GM12873 (cell line): ENCODE results near the gene MON2.

Experiments used
- TF ChIP-seq, protein P1 (sequence below): IDR thresholded peaks from 2 replicates; pipeline ENCODE4 v1.5.1; 2012; ENCODE audit warnings: low read depth, mild to moderate bottlenecking, moderate library complexity, low read length, control low read depth; ENCODE audit not compliant: insufficient read depth; ENCODE audit errors: missing control alignments

The MON2 gene

DNA sequence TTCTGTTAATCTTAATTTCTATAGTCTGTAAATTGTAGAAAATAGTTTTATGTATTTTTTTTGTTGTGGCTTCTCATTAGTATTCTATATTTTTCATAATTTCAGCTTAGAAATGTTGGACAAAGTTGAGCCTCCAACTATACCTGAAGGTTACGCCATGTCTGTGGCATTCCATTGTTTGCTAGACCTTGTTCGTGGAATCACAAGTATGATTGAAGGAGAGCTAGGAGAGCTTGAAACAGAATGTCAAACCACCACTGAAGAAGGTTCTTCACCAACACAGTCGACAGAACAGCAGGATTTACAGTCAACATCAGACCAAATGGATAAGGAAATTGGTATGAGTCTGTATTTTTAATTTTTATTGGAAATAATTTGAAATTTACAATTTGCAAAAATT, 65.7 kb downstream of the MON2 start:
- TF ChIP-seq, protein P1, sequence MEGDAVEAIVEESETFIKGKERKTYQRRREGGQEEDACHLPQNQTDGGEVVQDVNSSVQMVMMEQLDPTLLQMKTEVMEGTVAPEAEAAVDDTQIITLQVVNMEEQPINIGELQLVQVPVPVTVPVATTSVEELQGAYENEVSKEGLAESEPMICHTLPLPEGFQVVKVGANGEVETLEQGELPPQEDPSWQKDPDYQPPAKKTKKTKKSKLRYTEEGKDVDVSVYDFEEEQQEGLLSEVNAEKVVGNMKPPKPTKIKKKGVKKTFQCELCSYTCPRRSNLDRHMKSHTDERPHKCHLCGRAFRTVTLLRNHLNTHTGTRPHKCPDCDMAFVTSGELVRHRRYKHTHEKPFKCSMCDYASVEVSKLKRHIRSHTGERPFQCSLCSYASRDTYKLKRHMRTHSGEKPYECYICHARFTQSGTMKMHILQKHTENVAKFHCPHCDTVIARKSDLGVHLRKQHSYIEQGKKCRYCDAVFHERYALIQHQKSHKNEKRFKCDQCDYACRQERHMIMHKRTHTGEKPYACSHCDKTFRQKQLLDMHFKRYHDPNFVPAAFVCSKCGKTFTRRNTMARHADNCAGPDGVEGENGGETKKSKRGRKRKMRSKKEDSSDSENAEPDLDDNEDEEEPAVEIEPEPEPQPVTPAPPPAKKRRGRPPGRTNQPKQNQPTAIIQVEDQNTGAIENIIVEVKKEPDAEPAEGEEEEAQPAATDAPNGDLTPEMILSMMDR = no peak

DNA sequence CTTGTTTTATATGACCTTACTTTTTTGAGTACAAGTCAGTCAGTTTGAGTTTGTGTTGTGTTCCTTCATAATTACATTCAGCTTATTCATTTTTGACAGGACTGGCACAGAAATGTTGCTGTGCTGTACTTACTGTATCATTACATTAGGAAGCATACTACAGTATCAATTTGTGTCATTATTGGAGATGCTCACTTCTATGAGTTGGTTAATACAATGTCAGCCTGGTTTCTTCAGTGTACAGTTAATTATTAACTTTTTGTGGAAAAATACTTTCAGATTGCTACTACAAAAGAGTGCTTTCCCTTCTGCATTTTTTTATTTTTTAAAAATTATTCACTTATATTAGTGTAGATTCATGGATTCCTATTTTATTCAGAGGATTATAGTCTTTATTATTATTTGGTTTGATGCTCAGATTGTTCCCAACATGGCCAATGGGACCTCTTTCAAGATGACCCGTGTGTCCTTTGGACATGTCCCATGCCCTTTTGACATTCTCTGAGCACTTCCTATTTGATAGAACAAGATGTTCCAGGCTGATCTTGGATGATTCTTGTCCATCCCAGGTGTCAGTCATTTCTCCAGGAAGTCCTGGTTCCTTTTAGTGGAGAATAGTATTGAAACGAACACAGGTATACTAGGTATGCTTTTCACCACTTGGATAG, 66.6 kb downstream of the MON2 start:
- TF ChIP-seq, protein P1 = no peak

DNA sequence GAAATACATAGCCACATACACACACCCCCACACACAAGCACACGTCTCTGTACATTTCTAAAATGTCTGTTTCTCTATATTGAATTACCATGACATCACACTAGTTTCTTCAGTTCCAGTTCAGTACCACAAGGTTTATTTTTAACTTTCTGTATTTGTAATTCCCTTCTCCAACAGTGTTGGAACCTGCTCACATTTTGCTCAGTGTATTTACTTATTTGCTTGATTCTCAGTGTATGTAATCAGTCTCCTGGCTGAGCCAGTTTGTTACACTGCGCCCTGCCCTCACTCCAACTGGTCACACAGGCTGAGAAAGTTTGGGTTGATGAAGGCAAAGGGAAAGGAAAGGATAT, 67.1 kb downstream of the MON2 start:
- TF ChIP-seq, protein P1 = no peak

DNA sequence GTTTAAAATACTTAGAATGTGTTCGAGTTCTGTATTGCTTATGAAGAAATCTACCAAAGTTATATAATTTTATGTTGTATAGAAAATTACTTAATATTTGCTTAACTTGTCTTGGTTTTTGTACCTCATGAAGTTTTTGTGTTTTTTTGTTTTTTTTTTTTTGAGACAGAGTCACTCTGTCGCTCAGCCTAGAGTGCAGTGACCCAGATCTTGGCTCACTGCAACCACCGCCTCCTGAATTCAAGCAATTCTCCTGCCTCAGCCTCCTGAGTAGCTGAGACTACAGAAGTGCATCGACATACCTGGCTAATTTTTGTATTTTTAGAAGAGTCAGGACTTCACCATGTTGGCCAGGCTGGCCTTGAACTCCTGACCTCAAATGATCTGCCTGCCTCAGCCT, 69.9 kb downstream of the MON2 start:
- TF ChIP-seq, protein P1 = no peak

DNA sequence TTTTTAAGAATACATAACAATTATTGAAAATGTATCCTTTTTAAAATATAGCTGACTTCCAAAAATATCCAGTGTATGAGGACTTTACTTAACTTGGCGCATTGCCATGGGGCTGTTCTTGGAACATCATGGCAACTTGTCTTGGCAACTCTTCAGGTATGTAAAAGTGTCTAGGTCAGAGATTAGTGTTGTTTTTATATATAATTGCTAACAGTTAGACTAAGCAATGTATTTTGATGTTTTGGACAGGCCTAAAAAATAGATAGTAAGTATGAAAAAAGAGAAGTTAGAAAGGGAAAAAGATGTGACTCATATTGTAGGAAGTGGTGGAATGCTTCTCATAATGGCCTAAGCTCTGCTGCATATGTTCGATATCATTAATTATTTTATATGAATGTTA, 70.9 kb downstream of the MON2 start:
- TF ChIP-seq, protein P1 = no peak

DNA sequence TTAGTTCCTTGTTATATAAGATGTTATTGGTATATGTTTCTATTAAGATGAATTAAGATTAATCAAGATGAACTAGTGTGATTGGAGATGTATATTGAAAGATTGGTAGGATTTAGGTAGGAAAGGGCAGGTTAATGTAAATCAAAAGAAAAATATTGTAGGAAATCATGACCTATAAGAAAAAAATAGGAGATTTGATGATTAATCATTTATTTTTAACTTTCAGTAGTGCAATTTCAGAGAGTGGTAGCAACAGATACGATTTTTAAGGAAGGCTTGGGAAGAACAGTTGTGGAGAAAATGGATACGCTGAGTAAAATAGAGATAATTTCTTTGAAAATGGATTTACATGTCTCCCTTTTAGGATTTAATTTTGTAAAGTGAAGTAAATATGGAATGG, 73.7 kb downstream of the MON2 start:
- TF ChIP-seq, protein P1 = no peak

DNA sequence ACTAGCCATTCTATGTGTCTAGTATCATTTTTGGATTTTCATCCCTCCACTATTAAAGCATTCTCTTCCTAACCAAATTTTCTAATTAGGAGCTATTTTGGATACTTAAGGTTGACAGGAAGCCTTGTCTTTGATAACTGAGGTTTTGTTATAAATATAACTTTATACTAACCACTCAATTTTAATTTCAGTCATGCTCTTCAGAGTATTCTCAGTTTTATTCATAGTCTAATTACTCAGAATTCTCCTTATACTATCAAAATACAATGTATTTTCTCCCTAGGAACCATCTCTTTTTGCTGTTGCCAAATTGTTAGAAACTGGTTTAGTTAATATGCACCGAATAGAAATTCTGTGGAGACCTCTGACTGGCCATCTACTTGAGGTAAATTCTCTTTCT, 76.2 kb downstream of the MON2 start:
- TF ChIP-seq, protein P1 = no peak
